Hematopoietic multipotent progenitor cell treated with erythropoietin and hydrocortisone succinate and interleukin-3 and kit ligand, for 15 days (in vitro differentiated cells): ENCODE measurements around the gene C2CD4B.

ENCODE experiments used
- DNase-seq: peaks from one replicate; pipeline ENCODE4 v3.0.0-alpha.2; 2015; ENCODE audit warnings: low spot score

C2CD4B gene

GRCh38 chr15:62165104-62165792 lies at the start of gene C2CD4B:
Gene C2CD4B (minus strand): TSS chr15:62165285. CDS start chr15:62164984, 301 bp downstream.
- no peak for DNase-seq

- DNase-seq, result no peak
Observed at GRCh38 chr15:62212741-62213140, 47.7 kb upstream of the C2CD4B start.

- DNase-seq, result no peak
Observed at GRCh38 chr15:62211348-62211747, 46.3 kb upstream of the C2CD4B start.

- DNase-seq, result no peak
Observed at GRCh38 chr15:62209821-62210220, 44.7 kb upstream of the C2CD4B start.

- DNase-seq, result no peak
Observed at GRCh38 chr15:62209322-62209721, 44.2 kb upstream of the C2CD4B start.

GRCh38 chr15:62208884-62209283 lies 43.8 kb upstream of the C2CD4B start:
- no peak for DNase-seq

GRCh38 chr15:62208367-62208766 lies 43.3 kb upstream of the C2CD4B start:
- no peak for DNase-seq

GRCh38 chr15:62190675-62191074 lies 25.6 kb upstream of the C2CD4B start:
- no peak for DNase-seq

GRCh38 chr15:62190274-62190673 lies 25.2 kb upstream of the C2CD4B start:
- no peak for DNase-seq

GRCh38 chr15:62188744-62189143 lies 23.7 kb upstream of the C2CD4B start:
- no peak for DNase-seq

GRCh38 chr15:62187910-62188309 lies 22.8 kb upstream of the C2CD4B start:
- DNase-seq, result no peak

GRCh38 chr15:62187425-62187824 lies 22.3 kb upstream of the C2CD4B start:
- no peak for DNase-seq

- DNase-seq, result no peak
Observed at GRCh38 chr15:62186578-62186977, 21.5 kb upstream of the C2CD4B start.

- DNase-seq, result no peak
Observed at GRCh38 chr15:62183130-62183529, 18.0 kb upstream of the C2CD4B start.

- DNase-seq, result no peak
Observed at GRCh38 chr15:62173215-62173614, 8.1 kb upstream of the C2CD4B start.

- DNase-seq, result no peak
Observed at GRCh38 chr15:62171882-62172281, 6.8 kb upstream of the C2CD4B start.

- DNase-seq, result no peak
Observed at GRCh38 chr15:62165793-62166375, 799 bp upstream of the C2CD4B start.

- no peak for DNase-seq
Observed at GRCh38 chr15:62164396-62165103, 535 bp downstream of the C2CD4B start.

GRCh38 chr15:62164014-62164395 lies 1.1 kb downstream of the C2CD4B start:
- no peak for DNase-seq

- DNase-seq, result no peak
Observed at GRCh38 chr15:62163397-62164013, 1.6 kb downstream of the C2CD4B start.

- DNase-seq, result no peak
Observed at GRCh38 chr15:62153228-62153627, 11.9 kb downstream of the C2CD4B start.

- DNase-seq, result no peak
Observed at GRCh38 chr15:62150445-62150844, 14.6 kb downstream of the C2CD4B start.

- DNase-seq, result no peak
Observed at GRCh38 chr15:62149729-62150128, 15.4 kb downstream of the C2CD4B start.
